ENCODE measurements around the gene KIAA0040. TPM values are rescaled to one million over a fixed set of nuclear protein-coding genes. Genes with fewer than 3 reads are reported as not detected.

Gene KIAA0040
- total RNA-seq, 1 experiment from 2014 or later: 5.0 TPM

DNA sequence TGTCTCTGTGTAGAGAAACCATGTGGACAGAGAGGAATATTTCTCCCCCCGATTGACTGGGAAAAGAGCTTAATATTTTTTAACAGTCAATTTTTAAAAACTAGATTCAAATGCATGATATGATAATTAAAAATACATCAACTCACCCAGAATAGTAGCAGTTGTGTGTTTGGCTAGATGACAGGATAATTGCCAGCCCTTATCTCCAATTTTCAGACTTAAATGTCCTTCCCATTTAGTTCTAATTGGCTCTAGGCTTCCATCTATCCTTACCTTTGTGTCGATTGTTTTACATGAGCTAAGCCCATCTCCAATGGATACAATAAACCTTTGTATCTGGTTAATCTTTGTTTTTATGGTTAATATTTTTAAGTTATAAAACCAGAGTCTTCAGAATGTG lies 23.9 kb upstream of the KIAA0040 start:
- no CpG with 5 or more reads among the region's 2 CpGs for WGBS (ENCODE audit: extremely low coverage, insufficient read length, low lambda C conversion rate)
- H3K4me3 Mint-ChIP-seq: no peak overlapping the region
- TF ChIP-seq, protein P1, sequence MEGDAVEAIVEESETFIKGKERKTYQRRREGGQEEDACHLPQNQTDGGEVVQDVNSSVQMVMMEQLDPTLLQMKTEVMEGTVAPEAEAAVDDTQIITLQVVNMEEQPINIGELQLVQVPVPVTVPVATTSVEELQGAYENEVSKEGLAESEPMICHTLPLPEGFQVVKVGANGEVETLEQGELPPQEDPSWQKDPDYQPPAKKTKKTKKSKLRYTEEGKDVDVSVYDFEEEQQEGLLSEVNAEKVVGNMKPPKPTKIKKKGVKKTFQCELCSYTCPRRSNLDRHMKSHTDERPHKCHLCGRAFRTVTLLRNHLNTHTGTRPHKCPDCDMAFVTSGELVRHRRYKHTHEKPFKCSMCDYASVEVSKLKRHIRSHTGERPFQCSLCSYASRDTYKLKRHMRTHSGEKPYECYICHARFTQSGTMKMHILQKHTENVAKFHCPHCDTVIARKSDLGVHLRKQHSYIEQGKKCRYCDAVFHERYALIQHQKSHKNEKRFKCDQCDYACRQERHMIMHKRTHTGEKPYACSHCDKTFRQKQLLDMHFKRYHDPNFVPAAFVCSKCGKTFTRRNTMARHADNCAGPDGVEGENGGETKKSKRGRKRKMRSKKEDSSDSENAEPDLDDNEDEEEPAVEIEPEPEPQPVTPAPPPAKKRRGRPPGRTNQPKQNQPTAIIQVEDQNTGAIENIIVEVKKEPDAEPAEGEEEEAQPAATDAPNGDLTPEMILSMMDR (conservative IDR thresholded peaks at IDR 0.05): no peak

More for the DNA sequence above, 23.9 kb upstream of the KIAA0040 start:
- Histone ChIP-seq H2BK5ac (ENCODE audit: insufficient read length, low read length) (no peak overlapping the region), H2BK12ac (ENCODE audit: insufficient read length, low read depth, low read length) (no peak overlapping the region), H2BK20ac (ENCODE audit: low read depth, low read length, poor library complexity, severe bottlenecking) (no peak overlapping the region), H3K9me3 (ENCODE audit: control insufficient read depth, low read depth, low read length) (no peaks in the 10 kb centered on the region), H3K4me2 (ENCODE audit: insufficient read depth, insufficient read length, low read length) (no peak overlapping the region), H2AK5ac (ENCODE audit: insufficient read length, low read length) (no peak overlapping the region), H3T11ph (ENCODE audit: low read length) (no peak overlapping the region), H3K23me2 (ENCODE audit: insufficient read length, low read depth, low read length, poor library complexity, severe bottlenecking) (no peaks in the 10 kb centered on the region), H3K27ac (ENCODE audit: insufficient read length, low read depth, low read length) (no peak overlapping the region), H3K4ac (ENCODE audit: low read depth, low read length) (no peak overlapping the region), H3K9ac (ENCODE audit: extremely low read depth, insufficient read length, low read length) (no peak overlapping the region), H4K5ac (ENCODE audit: insufficient read length, low read depth, low read length) (no peak overlapping the region), H3K23ac (ENCODE audit: insufficient read length, low read depth, low read length) (no peak overlapping the region), H3K79me2 (ENCODE audit: insufficient read depth, low read length) (no peaks in the 10 kb centered on the region), H4K8ac (replicated peaks; ENCODE audit: insufficient read length, low read depth, low read length) (no peak overlapping the region), H2AFZ (ENCODE audit: low read length) (no peak overlapping the region), H3K27me3 (ENCODE audit: insufficient read depth, low read length) (no peaks in the 10 kb centered on the region), H4K91ac (ENCODE audit: insufficient read length, low read depth, low read length) (no peak overlapping the region), H3K14ac (ENCODE audit: insufficient read depth, low read length) (no peak overlapping the region), H2BK15ac (ENCODE audit: low read depth, low read length) (no peak overlapping the region), H3K4me1 (ENCODE audit: insufficient read depth, low read length) (no peaks in the 10 kb centered on the region), H3K79me1 (ENCODE audit: insufficient read depth, low read depth, low read length, poor library complexity, severe bottlenecking) (no peaks in the 10 kb centered on the region), H3K56ac (ENCODE audit: insufficient read length, low read depth, low read length) (no peak overlapping the region), H2BK120ac (ENCODE audit: low read depth, low read length, poor library complexity, severe bottlenecking) (no peak overlapping the region), H4K20me1 (ENCODE audit: control insufficient read depth, insufficient read depth, insufficient read length) (no peaks in the 10 kb centered on the region), H3K18ac (ENCODE audit: insufficient read length, low read depth, low read length) (no peak overlapping the region)
- H3K4me1 Mint-ChIP-seq: peaks cover 8 to 19% of the 10 kb centered on the region in 2 experiments
- H3K27me3 Mint-ChIP-seq (ENCODE audit: low read depth): 0 out of 2 replicates have a peak, but pooled peaks cover 2% of the 10 kb centered on the region
- no peak for DNase-seq
- no peaks in the 10 kb centered on the region for H3K36me3 Mint-ChIP-seq (ENCODE audit: insufficient read depth in 1 of 3, low read depth in 3 of 3)
- H3K27ac Mint-ChIP-seq: no peak overlapping the region
- peaks cover 7% of the 10 kb centered on the region in 2 experiments; a peak in 4 of 5 replicates for H3K9me3 Mint-ChIP-seq

Data from H9 (cell line).